NCI-H524 treated with DMSO at 0.1 percent for 48 hours (cell line): ENCODE results near the gene TBCA.
A peak's percentile ranks its signal among the peaks of the same experiment; 100 is the strongest.

Experiments
- DNase-seq: peaks from one replicate; lab custom pipeline; 2025; lab: John Stamatoyannopoulos, UW

Gene TBCA, protein sequence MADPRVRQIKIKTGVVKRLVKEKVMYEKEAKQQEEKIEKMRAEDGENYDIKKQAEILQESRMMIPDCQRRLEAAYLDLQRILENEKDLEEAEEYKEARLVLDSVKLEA

DNA sequence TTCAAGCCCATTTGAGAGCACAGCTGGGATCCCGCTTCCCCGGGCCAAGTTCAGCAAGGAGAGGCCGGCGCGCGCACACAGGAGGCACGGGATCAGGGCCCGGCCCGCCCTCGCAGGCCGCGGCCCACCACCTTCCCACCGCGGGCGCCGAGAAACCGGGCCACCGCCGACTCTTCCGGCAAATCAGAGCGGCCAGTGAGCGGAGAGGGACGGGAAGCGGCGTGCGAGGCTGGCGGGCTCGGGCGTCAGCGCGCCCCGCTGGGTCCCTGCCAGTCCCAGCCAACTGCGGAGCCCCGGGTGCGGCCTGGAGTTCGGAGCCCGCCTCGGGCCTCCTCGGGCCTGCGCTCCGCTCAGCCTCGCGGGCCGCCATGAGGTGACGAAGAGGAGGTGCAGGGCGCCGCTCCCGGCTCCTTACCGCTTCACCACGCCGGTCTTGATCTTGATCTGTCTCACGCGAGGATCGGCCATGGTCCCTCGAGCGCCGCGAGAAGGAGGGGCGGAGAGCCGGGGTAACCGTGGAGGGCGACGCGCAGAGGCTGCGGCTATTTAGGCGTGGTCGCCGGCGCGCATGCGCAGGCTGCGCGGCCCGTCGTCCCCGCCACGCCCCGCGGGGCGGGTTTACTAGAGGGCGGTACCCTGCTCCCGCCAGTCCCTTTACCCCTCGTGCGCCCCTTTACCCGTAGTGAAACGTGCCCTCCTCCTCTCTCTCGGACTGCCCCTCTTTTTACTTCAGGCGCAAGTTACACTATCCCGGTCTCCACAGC lies at the start of gene TBCA:
Gene TBCA (minus strand): TSS at position 550 of the 764 bp plus-strand sequence. CDS start 82 bp downstream, at position 468.
- DNase-seq: peak; percentile 49

DNA sequence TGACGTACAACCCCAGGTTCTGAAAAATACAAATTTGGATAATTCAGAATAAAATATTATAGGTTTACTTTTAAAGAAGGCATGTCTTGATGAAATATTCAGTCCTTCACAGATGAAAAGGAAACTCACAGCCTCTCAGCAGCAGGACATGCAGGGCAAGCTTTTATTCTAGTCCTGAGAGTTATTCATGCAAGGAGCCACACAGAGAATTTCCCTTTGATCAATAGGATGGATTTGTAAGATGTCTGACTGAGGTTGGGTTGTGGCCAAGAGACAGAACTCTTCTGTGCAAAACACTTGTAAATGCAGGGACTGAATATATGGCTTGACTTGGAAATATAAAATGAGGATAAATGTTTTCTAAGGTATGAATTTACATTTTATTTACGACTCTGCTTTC lies 48.8 kb upstream of the TBCA start:
- DNase-seq: no peak

DNA sequence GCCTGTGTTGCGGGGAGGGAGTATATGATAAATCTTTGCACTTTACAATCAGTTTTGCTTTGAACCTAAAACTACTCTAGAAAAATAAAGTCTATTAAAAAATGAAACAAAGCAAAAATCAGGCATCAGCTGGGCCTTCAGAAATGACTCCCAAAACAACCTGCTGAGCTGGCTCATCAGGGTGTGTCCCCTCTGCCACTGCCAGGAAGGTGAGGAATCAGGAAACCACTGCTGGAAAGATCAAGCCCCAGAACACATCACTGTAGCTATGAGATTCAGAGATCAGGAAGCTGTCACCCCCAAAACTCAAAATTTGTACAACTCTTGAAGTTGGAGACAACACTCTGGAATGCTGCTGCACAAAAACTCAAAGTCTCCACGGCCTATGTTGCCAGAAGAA lies 40.5 kb upstream of the TBCA start:
- no peak for DNase-seq

DNA sequence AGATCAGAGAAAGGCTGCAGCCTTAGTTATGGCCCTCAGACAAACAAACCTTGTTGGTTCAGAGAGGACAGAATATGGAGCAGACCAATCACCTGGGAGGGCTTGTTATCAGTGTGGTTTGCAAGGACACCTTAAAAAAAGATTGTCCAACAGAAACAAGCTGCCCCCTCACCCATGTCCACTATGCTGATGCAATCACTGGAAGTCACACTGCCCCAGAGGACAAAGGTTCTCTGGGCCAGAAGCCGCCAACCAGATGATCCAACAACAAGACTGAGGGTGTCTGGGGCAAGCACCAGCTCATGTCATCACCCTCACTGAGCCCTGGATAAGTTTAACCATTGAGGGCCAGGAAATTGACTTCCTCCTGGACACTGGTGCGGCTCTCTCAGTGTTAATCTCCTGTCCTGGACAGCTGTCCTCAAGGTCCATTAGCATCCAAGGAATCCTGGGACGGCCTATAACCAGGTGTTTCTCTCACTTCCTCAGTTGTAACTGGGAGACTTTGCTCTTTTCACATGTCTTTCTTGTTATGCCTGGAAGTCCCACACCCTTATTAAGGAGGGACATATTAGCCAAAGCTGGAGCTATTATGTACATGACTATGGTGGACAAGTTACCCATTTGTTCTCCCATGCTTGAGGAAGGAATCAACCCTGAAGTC lies 36.9 kb upstream of the TBCA start:
- no peak for DNase-seq

DNA sequence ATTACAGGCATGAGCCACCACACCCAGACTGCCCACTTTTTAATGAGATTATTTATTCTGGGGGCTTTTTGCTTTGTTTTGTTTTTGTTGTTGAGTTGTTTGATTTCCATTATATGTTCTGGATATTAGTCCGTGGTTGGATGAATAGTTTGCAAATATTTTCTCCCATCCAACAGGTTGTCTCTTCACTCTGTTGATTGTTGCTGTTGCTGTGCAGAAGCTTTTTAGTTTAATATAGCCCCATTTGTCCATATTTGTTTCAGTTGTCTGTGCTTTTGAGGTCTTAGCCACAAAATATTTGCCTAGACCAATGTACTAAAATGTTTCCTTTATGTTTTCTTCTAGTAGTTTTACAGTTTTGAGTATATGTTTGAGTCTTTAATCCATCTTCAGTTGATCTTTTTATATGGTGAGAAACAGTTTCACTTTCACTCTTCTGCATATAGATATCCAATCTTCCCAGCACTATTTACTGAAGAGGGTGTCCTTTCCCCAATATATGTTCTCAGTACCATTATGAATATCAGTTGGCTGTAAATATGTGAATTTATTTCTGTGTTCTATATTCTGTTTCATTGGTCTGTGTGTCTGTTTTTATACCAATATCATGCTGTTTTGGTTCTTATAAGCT lies 30.2 kb upstream of the TBCA start:
- DNase-seq: no peak

DNA sequence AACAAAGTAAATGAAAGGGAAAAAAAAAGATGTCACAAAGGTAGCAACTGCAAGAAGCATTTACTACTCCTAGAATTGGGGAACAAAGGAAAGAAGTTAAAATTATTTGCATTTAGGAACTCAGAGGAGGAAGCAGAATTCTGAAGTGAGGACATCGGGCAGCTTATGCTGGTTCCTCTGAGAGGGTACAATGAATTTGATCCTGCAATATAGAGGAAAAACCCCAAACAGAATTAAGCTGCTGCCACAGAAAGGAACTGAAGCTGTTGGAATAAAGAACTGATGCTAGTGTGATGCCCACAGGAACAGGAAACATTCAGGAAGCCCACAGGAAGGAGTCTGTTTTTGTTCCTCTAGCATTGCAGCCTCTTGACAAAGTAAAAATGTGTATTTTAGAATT lies 22.3 kb upstream of the TBCA start:
- DNase-seq: no peak

DNA sequence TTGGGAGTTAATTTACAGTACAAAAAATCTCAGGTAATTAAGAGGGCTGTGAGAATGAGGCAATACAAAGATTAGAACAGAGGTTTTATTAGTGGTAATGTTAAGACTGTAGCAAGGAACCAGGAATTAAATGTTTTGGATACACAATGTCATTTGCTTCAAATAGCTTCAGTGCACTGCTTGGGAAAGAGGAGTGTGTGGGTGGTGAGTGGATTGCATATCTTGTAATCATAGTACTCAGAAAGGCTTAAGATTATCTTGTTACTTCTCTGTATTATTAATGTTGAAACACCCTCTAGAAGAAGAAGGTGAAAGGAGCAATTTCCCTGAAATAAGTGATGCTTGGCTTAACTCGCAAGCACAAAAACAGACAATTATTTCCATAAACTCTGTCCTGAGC lies 21.0 kb upstream of the TBCA start:
- peak; percentile 45 for DNase-seq

DNA sequence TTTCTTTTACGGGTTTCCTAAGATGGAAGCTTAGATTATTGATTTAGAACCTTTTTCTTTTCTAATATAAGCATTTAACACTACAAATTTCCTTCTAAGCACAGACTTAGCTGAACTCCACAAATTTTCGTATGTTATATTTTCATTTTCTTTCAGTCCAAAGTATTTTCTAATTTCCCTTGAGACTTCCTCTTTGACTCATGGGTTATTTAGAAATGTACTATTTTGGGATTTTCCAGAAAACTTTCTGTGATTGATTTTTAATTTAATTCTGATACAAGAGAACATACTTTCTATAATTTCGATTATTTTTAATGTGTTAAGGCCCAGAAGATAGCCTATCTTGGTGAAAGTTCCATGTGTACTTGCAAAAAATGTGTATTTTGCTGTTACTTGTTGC lies 19.7 kb upstream of the TBCA start:
- DNase-seq: no peak

DNA sequence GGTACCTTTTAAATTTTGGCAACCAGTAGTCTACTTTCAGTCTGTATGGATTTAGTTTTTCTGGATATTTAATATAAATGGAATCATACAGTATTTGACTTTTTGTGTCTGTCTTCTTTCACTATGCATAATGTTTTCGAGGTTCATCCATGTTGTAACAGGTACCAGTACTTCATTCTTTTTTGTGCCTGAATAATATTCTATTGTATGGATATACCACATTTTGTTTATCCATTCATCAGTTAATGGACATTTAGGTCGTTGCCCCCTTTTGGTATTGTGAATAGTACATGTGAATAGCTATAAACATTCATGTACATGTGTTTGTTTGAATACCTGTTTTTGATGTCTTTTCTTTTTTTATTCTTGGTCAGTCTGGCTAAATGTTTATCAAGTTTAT lies 19.1 kb upstream of the TBCA start:
- no peak for DNase-seq

DNA sequence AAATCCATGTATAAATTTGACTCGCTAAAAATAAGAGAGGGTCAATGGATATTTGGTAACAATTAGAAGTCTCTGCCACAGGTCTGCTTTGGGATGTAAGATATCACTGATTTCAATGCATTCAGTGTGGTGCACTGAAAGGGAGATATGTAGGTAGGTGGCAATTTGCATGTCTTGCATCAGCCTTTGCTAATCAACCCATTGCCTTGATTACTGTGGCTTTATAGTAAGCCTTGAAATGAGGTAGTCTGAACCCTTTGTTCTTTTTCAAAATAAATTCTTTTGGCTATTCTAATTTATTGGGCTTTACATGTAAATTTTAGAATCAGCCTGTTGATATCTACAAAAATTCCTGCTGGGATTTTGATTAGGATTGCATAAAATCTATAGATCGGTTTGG lies 15.8 kb upstream of the TBCA start:
- DNase-seq: no peak

DNA sequence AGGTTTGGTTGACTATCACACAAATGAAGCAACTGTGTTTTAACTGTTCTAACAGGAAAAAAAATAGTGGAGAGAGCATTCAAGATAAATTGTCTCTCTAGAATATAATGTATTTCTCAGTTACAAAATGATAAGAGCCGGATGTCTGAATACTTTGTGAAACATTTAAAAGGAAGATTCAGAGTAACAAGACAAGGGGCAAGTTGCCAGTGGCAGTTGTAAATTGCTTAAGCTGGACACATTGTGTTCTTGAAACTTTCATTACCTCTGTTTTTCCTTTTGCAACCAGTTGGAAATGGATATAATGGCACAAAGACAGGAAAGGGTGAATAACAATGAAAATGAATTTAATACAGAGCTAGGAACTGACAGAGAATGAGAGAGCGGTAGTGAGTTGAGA lies 15.2 kb upstream of the TBCA start:
- DNase-seq: no peak

DNA sequence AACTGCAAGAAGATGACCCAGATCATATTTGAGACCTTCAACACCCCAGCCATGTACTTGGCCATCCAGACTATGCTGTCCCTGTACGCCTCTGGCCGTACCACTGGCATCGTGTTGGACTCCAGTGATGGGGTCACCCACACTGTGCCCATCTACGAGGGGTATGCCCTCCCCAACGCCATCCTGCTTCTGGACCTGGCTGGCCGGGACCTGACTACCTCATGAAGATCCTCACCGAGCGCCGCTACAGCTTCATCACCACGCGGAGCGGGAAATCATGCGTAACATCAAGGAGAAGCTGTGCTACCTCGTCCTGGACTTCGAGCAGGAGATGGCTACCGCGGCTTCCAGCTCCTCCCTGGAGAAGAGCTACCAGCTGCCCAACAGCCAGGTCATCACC lies 9.1 kb upstream of the TBCA start:
- DNase-seq: no peak

DNA sequence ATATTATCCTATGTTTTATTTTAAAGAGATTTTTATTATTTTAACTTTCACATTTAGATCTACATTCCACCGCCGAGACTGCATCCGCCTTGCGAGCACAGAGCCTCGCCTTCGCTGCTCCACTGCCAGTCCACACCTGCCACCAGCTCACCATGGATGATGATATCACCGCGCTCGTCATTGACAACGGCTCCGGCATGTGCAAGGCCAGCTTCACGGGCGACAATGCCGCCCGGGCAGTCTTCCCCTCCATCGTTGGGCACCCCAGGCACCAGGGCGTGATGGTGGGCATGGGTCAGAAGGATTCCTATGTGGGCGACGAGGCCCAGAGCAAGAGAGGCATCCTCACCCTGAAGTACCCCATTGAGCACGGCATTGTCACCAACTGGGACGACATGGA lies 8.6 kb upstream of the TBCA start:
- no peak for DNase-seq

DNA sequence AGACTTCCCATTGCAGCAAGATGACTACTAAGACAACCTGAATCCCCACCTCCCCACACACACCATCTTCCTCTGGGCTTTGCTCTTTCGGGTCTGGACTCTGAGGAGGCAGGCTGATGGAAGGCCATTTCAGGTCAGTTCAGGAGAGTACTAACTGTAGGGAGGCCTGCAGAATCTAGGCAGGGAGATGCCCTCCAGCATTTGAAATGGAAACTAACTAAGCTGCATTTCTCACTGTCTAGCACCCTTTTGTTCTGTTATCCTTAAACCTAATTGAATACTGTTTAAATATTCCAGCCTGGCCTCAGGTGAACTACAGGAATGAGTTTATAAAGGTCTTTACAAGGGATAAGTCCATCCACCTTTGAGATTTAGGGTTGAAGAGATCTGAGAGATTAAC lies 4.9 kb upstream of the TBCA start:
- DNase-seq: no peak

DNA sequence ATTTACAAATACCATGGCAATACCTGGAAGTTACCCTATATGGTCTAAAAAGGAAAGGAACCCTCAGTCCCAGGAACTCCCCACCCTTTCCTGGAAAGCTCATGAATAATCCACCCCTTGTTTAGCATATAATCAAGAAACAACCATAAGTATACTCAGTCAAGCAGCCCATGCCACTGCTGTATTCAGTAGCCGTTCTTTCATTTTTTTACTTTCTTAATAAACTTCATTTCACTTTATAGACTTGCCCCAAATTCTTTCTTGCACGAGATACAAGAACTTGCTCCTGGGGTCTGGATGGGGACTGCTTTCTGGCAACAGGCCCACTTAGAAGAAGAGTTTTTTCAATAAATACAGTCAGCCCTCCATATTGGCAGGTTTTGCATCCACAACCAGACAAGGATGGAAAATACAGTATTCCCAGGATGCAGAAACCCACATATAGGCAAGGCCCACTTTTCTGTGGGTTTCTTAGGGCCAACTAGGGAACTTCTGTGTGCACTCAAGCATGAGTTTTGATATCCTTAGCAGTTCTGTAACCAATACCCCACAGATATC lies 2.8 kb upstream of the TBCA start:
- no peak for DNase-seq

DNA sequence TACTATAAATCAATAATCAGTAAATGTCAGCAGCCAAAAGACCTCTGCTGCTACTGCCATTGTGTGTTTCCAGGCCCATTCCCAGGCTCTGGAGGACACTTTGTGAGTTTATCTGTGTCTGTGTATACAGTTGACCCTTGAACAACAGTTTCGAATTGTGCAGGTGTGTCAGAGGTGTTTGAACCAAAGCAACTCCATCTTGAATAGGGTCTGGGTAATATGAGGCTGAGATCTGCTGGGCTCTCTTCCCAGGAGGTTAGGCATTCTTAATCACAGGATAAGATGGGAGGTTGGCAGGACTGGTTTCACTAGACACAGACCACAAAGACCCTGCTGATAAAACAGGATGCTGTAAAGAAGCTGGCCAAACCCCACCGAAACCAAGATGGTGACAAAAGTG lies 2.3 kb upstream of the TBCA start:
- no peak for DNase-seq

DNA sequence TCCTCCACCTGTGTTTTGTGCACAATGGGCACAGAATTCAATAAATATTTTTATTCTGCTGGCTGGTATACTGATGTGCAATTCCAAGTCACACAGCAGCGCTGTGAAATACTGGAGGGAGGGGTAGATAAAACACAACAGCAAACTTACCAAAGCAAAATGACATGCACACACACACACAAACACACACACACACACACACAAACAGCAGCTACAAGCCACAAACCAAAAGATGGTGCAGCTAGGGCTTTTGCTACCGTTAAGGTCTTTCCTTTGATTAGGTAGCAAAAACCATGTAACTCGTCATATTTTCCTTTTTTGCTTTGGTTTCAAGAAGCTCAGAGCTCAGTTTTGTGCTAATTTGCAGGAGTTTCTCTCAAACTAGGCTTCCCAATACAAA lies 1.8 kb upstream of the TBCA start:
- DNase-seq: no peak

DNA sequence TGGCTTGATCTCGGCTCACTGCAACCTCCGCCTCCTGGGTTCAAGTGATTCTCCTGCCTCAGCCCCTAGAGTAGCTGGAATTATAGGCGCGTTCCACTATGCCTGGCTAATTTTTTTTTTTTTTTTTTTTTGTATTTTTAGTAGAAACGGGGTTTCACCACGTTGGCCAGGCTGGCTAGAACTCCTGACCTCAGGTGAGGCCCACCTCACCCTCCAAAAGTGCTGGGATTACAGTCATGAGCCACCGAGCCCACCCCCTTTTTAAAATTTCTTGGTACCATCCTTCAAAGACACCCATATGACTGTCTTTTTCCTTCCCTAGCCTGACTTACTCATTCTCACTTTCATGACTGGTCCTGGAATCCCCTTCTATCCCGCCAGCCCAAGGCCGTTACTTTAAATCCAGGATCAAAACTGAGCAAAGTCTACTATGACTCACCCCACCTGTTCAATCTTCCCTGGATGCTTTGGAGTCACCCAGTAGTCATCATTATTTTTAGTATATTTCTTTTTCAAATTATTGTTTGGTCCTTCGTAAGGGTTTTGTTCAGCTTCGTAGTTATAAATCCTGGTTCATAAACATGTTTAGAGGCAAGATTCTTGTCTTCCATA lies 1.2 kb upstream of the TBCA start:
- no peak for DNase-seq

DNA sequence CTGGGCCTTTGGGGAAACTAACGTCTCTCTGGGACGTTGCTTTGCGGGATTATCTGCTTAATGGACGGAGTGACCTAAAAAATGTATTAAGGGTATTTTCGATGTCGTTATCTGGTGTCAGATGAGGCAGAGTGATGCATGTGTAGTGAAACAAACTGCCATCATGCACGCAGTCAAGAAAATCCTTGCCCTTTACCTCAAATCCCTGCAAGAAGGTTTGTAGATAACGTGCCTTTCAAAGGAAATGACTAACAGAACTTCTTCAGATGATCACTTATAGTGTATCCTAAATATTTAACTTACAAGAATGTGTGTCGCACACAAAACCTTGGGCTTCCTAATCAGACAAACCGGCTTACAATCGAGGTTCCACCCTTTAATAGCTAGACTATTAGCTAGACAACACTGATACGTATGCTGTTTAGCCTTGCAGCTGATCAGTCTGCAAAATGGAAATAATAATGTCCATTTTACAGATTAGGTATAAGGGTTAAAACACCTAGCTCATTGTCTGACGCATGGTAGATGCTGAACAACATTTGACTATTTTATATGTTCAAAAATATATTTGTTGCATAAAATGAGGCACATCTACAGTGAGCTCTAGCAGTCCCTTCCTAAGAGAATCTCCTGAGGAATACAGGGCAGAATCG lies 541 bp upstream of the TBCA start:
- DNase-seq: no peak

DNA sequence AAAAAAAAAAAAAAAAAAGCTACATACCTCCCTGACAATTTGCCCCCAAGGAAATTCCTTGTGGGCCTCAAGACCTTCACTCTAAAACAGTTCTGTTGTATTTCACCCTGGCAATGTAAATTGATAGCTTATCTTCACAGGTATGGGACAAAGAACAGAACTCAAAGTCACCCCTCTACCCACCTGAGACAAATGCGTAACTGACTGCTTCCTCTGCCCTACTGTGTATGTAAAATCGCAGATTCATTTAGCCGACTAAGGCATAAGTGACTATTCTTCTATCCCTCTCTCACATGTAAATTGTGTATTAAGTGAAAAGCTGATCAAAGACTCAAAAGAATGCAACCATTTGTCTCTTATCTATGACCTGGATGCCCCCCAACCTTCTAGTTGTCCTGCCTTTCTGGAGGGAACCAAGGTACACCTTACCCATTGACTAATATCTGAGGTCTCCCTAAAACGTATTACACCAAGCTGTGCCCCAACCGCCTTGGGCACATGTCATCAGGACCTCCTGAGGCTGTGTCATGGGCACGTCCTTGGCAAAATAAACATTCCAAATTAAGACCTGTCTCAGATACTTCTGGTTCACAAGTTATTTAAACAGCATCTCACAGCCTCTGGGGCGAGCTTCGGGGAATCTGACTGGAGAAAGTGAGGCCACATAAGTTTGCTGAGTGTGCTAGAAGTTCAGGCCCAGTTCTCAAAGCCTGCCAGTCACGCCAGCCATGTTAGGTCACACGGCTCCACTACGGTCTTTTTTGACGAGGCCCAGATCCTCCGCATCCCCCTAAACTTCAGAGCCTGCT lies 954 bp downstream of the TBCA start:
- no peak for DNase-seq

DNA sequence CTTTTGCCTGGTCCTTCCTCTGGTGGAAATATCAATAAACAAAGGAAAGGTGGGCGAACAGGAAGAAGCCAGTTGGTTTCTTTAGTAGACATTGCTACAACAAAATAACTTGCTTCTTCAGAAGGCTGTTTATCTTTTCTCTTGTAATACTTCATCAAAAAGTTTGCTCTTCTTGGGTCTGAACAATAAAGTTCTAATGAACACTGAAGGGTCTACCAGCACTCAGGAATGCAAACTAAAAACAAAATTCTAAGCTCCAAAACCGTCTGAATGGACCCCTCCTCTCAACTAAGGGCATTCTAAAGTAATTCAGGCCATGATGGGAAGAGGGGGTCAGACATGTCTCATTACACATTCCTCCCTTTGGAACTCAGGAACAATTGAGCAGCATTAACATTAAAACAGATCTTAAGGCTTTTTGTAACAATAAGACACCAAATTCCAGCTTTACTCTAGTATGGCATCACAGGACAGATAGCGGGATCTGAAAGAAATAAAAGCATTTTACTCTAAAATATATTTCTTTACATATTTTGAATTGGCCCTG lies 2.3 kb downstream of the TBCA start:
- DNase-seq: no peak
